ENCODE data around the gene APMAP.

- TF ChIP-seq POLR2A (IDR thresholded peaks at IDR 0.05): no peak
- TF ChIP-seq CTCF (IDR thresholded peaks at IDR 0.05): no peak
Observed at GRCh38 chr20:25031241-25031640, 38.7 kb upstream of the APMAP start.

Measured in uterus (tissue), 2 donors.